ENCODE measurements around the gene SUCLA2.

Gene SUCLA2

GRCh38 chr13:48038761-48039160, 37.7 kb upstream of the SUCLA2 start:
- no peak for TF ChIP-seq EZH2phosphoT487 (conservative IDR thresholded peaks at IDR 0.05; ENCODE audit: low read length)
- TF ChIP-seq, protein P1, sequence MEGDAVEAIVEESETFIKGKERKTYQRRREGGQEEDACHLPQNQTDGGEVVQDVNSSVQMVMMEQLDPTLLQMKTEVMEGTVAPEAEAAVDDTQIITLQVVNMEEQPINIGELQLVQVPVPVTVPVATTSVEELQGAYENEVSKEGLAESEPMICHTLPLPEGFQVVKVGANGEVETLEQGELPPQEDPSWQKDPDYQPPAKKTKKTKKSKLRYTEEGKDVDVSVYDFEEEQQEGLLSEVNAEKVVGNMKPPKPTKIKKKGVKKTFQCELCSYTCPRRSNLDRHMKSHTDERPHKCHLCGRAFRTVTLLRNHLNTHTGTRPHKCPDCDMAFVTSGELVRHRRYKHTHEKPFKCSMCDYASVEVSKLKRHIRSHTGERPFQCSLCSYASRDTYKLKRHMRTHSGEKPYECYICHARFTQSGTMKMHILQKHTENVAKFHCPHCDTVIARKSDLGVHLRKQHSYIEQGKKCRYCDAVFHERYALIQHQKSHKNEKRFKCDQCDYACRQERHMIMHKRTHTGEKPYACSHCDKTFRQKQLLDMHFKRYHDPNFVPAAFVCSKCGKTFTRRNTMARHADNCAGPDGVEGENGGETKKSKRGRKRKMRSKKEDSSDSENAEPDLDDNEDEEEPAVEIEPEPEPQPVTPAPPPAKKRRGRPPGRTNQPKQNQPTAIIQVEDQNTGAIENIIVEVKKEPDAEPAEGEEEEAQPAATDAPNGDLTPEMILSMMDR (IDR thresholded peaks at IDR 0.05; ENCODE audit: insufficient read depth, low read length, poor library complexity, severe bottlenecking), result no peak
- H3K9me2 ChIP-seq (replicated peaks; ENCODE audit: insufficient read depth, low read length), result no peaks in the 10 kb centered on the region
- H3K9me3 ChIP-seq (ENCODE audit: insufficient read depth, low read length), result peaks cover 2% of the 10 kb centered on the region; the same call in 1 of the 2 replicates
- peak overlapping the region; percentile 72 for H3K4me3 ChIP-seq (ENCODE audit: insufficient read depth, low read length, poor library complexity, severe bottlenecking)
- H3F3A ChIP-seq (ENCODE audit: insufficient read depth), result peaks cover 33% of the 10 kb centered on the region
- H3K4me2 ChIP-seq (ENCODE audit: low read depth, low read length, poor library complexity, severe bottlenecking), result peak overlapping the region; percentile 96
- H3K9ac ChIP-seq (ENCODE audit: low read length), result peak overlapping the region; percentile 73
- peaks cover 26% of the 10 kb centered on the region for H3K79me2 ChIP-seq (ENCODE audit: insufficient read depth, low read length)
- no peak overlapping the region for H2AFZ ChIP-seq (ENCODE audit: low read depth, low read length, severe bottlenecking)
- peak overlapping the region; percentile 89 for H3K27ac ChIP-seq (ENCODE audit: low read depth, low read length)
- peaks cover 16% of the 10 kb centered on the region for H3K36me3 ChIP-seq (ENCODE audit: low read length)
- H4K20me1 ChIP-seq (ENCODE audit: low read depth, low read length), result no peaks in the 10 kb centered on the region
- no peaks in the 10 kb centered on the region for H3K27me3 ChIP-seq (ENCODE audit: low read length)

DNA sequence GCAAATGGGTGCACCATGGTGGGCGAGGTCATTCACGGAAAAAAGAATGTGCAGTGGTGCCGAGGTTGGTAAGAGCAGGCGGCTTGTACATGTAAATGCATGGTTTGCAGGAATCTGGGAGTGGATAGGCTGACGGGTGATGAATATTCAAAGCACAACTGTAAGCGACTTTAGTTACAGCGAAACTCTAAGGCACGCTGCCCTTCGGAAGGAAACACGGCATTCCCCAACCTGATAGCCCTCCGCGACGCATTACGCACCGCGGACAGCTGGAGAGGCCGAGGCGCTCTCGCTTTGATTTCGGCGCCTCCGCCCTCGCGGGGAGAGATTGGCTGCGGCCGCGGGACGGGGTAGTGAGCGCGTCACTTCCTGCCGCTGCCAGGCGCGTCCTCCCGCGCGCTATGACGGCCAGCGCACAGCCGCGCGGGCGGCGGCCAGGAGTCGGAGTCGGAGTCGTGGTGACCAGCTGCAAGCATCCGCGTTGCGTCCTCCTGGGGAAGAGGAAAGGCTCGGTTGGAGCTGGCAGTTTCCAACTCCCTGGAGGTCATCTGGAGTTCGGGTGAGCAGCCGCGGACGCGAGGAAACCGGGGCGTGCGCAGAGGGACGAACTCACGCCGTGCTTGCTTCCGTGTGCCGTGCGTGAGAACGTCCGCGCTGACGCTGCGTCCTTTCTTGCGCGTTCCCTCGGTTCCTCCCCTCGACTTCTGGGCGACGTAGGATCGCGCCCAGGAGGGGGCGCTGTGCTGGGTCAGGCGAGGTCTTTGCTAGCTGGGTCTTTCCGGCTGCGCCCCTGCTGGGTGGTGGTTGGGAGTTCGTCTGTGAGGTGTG, 36.5 kb upstream of the SUCLA2 start, which contains the start of gene NUDT15:
Gene NUDT15, plus strand, starts transcription at position 381 of the 828 bp plus-strand sequence. Its CDS starts 21 bp downstream, at position 402.
- Histone ChIP-seq H3K9me2 (replicated peaks; ENCODE audit: insufficient read depth, low read length) (no peaks in the 10 kb centered on the region), H3K27me3 (ENCODE audit: low read length) (no peaks in the 10 kb centered on the region), H2AFZ (ENCODE audit: low read depth, low read length, severe bottlenecking) (peak within 1 kb of the TSS; percentile 65), H3K79me2 (ENCODE audit: insufficient read depth, low read length) (peaks cover 26% of the 10 kb centered on the region), H4K20me1 (ENCODE audit: low read depth, low read length) (no peaks in the 10 kb centered on the region), H3K9ac (ENCODE audit: low read length) (peak within 1 kb of the TSS; percentile 73), H3K4me2 (ENCODE audit: low read depth, low read length, poor library complexity, severe bottlenecking) (peak within 1 kb of the TSS; percentile 96), H3K36me3 (ENCODE audit: low read length) (peaks cover 27% of the 10 kb centered on the region), H3K27ac (ENCODE audit: low read depth, low read length) (peak within 1 kb of the TSS; percentile 89), H3F3A (ENCODE audit: insufficient read depth) (peaks cover 33% of the 10 kb centered on the region), H3K4me3 (ENCODE audit: insufficient read depth, low read length, poor library complexity, severe bottlenecking) (peak within 1 kb of the TSS; percentile 72), H3K9me3 (ENCODE audit: insufficient read depth, low read length) (peaks cover 8% of the 10 kb centered on the region; the same call in 1 of the 2 replicates)
- TF ChIP-seq, protein P1 (IDR thresholded peaks at IDR 0.05; ENCODE audit: insufficient read depth, low read length, poor library complexity, severe bottlenecking), result peak; percentile 86
- TF ChIP-seq EZH2phosphoT487 (conservative IDR thresholded peaks at IDR 0.05; ENCODE audit: low read length), result no peak

GRCh38 chr13:48029859-48030258, 28.8 kb upstream of the SUCLA2 start:
- TF ChIP-seq EZH2phosphoT487 (conservative IDR thresholded peaks at IDR 0.05; ENCODE audit: low read length), result no peak
- TF ChIP-seq, protein P1 (IDR thresholded peaks at IDR 0.05; ENCODE audit: insufficient read depth, low read length, poor library complexity, severe bottlenecking), result no peak
- H3F3A ChIP-seq (ENCODE audit: insufficient read depth), result no peaks in the 10 kb centered on the region
- no peaks in the 10 kb centered on the region for H3K27me3 ChIP-seq (ENCODE audit: low read length)
- H3K4me3 ChIP-seq (ENCODE audit: insufficient read depth, low read length, poor library complexity, severe bottlenecking), result no peak overlapping the region
- H3K9me3 ChIP-seq (ENCODE audit: insufficient read depth, low read length), result peaks cover 24% of the 10 kb centered on the region; the same call in 1 of the 2 replicates
- no peak overlapping the region for H3K9ac ChIP-seq (ENCODE audit: low read length)
- no peak overlapping the region for H2AFZ ChIP-seq (ENCODE audit: low read depth, low read length, severe bottlenecking)
- peaks cover 22% of the 10 kb centered on the region for H3K36me3 ChIP-seq (ENCODE audit: low read length)
- H3K27ac ChIP-seq (ENCODE audit: low read depth, low read length), result no peak overlapping the region
- H3K9me2 ChIP-seq (replicated peaks; ENCODE audit: insufficient read depth, low read length), result no peaks in the 10 kb centered on the region
- no peak overlapping the region for H3K4me2 ChIP-seq (ENCODE audit: low read depth, low read length, poor library complexity, severe bottlenecking)
- 0 out of 2 replicates have a peak, but pooled peaks cover 6% of the 10 kb centered on the region for H3K79me2 ChIP-seq (ENCODE audit: insufficient read depth, low read length)
- H4K20me1 ChIP-seq (ENCODE audit: low read depth, low read length), result no peaks in the 10 kb centered on the region
